HG03354 (cell line): ENCODE measurements around the gene HBE1.

Experiments used
- ATAC-seq: cut with Tn5 transposase; IDR thresholded peaks from one replicate; pipeline ENCODE4 v1.9.1; 2021; ENCODE audit warnings: mild to moderate bottlenecking; ENCODE audit not compliant: unreplicated experiment, poor library complexity, severe bottlenecking

Gene HBE1

DNA sequence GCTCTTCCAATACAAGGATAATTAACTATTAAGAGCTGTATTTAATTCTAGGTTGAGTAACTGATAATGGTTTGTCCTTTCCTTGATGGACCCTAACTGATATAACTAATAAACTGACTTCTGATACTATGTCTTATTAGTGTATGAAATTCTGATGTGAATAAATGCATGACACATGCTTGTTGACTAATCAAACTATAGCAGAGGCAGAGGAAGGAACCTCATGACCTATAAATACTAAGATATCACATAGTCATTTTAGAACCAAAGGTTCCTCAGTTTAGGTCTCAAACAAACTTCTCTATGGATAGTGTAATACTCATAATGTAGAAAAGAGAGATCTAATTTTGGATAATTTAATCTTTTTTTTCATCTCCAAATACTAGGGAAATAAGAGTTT lies 30.7 kb downstream of the HBE1 start:
- ATAC-seq = no peak

DNA sequence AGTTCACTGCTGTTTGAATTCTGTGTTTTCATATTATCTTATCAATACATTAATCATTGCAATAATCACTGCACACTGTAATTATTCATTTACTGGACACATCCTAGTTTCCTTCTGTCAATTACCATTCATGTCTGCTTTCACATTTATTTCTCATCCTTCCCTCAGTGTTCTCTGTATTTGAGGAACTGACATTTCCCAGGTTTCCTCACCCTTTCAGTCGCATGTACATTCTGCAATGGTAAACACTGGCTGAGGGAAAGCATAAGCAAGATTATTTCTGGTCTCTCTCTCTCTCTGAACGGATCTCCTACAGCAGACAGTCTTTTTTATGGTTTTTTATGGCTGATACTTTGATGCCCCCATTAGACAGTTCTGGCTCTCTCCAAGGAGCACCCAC lies 31.3 kb downstream of the HBE1 start:
- ATAC-seq = no peak

DNA sequence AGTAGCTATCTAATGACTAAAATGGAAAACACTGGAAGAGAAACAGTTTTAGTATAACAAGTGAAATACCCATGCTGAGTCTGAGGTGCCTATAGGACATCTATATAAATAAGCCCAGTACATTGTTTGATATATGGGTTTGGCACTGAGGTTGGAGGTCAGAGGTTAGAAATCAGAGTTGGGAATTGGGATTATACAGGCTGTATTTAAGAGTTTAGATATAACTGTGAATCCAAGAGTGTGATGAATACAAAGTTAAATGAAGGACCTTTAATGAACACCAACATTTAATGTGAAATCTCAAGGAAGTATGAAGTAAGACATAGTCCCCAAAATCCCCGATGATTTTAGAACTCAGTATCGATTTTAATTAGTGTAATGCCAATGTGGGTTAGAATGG lies 32.3 kb downstream of the HBE1 start:
- no peak for ATAC-seq

DNA sequence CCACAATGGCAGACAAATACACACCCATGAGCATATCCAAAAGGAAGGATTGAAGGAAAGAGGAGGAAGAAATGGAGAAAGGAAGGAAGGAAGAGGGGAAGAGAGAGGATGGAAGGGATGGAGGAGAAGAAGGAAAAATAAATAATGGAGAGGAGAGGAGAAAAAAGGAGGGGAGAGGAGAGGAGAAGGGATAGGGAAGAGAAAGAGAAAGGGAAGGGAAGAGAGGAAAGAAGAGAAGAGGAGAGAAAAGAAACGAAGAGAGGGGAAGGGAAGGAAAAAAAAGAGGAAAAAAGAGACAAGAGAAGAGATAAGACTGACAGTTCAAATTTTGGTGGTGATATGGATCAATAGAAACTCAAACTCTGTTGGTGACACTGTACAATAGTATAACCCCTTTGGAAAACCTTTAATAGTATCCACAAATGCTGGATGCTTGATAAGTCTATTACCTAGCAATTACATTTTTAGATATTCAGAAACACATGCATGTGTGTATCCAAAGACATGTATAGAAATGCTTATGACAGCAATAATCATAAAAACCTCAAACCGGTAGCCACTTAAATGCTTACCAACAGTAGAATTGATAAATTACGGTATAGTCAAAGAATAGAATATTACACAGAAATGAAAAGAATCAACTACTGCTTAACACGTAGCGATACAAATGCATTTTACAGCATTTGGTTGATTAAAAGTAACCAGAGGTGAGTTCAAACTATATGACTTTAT lies 34.2 kb downstream of the HBE1 start:
- no peak for ATAC-seq

GRCh38 chr11:5234381-5234834 lies 35.3 kb downstream of the HBE1 start, which contains the start of gene HBD:
Gene HBD, minus strand, starts transcription at chr11:5234483. Its CDS starts 50 bp downstream, at chr11:5234433.
- peak; percentile 85 for ATAC-seq

DNA sequence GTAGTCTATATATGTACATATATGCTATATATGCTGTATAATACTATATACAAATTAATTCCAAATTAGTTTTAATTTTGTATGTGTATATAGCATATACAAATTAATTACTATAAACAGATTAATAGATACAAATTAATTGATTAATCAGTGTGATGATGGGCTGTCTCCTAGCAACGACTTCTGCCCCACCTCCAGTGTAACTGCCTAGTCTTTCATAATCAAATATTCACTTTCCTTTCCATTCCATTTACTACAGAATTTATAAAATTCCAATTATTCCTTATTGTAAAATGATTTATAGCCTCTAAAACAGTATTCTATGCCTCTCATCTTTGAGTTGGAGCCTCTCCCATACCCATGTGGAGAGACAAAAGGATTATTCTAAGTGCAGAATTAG lies 36.4 kb downstream of the HBE1 start:
- ATAC-seq = no peak

GRCh38 chr11:5232821-5233220 lies 36.9 kb downstream of the HBE1 start:
- ATAC-seq = no peak

DNA sequence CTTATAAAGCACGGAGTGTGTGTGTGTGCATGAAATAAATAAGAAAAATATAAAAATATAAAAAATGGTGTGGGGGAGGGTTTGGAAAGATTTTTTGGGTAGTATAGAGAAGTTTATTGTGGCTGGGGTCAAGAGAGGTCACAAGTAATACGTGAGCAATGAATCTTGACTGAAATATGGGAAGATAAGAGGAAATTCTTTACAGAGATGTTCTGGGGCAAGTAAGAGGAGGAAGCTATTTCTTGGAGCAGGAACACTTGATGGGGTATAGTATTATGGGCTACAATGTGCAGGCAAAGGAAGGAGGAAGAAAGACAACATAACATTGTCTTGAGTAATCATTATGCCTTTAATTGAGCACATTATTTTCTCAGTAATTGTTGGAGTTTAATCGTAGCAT lies 37.6 kb downstream of the HBE1 start:
- no peak for ATAC-seq

- no peak for ATAC-seq
Observed at GRCh38 chr11:5231111-5231510, 38.6 kb downstream of the HBE1 start.

- no peak for ATAC-seq
Observed at GRCh38 chr11:5230266-5230665, 39.5 kb downstream of the HBE1 start.

GRCh38 chr11:5229796-5230195 lies 39.9 kb downstream of the HBE1 start:
- no peak for ATAC-seq

DNA sequence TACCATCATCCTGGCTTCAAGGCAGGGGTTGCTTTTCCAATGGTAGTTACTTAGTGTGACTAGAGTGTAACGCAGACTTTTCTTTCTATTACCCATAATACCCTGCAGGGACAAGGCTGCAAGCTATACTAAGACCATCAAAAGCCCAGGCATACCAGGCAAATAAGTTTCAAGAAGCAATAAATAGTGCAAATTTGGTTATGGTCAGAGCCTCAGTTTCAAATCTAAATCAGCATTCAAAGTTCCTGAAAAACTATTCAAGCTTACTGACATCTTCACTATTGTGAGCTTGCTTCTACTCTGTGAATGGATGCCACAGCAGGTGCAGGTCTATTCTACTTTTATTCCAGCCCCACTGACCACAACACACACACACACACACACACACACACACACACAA lies 40.4 kb downstream of the HBE1 start:
- no peak for ATAC-seq

GRCh38 chr11:5228124-5228523 lies 41.6 kb downstream of the HBE1 start:
- ATAC-seq = no peak

GRCh38 chr11:5227681-5228080 lies 42.1 kb downstream of the HBE1 start:
- ATAC-seq = no peak

GRCh38 chr11:5226732-5227310 lies 42.9 kb downstream of the HBE1 start, which contains the start of gene HBB:
Gene HBB, minus strand, starts transcription at chr11:5227071. Its CDS starts 50 bp downstream, at chr11:5227021.
- no peak for ATAC-seq

- no peak for ATAC-seq
Observed at GRCh38 chr11:5225480-5225871, 44.3 kb downstream of the HBE1 start.

DNA sequence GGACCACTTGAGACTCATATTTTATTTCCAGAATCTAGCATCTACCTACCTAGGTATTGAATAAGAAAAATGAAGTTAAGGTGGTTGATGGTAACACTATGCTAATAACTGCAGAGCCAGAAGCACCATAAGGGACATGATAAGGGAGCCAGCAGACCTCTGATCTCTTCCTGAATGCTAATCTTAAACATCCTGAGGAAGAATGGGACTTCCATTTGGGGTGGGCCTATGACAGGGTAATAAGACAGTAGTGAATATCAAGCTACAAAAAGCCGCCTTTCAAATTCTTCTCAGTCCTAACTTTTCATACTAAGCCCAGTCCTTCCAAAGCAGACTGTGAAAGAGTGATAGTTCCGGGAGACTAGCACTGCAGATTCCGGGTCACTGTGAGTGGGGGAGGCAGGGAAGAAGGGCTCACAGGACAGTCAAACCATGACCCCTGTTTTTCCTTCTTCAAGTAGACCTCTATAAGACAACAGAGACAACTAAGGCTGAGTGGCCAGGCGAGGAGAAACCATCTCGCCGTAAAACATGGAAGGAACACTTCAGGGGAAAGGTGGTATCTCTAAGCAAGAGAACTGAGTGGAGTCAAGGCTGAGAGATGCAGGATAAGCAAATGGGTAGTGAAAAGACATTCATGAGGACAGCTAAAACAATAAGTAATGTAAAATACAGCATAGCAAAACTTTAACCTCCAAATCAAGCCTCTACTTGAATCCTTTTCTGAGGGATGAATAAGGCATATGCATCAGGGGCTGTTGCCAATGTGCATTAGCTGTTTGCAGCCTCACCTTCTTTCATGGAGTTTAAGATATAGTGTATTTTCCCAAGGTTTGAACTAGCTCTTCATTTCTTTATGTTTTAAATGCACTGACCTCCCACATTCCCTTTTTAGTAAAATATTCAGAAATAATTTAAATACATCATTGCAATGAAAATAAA lies 44.9 kb downstream of the HBE1 start:
- ATAC-seq = no peak

GRCh38 chr11:5223686-5224085 lies 46.1 kb downstream of the HBE1 start:
- no peak for ATAC-seq

DNA sequence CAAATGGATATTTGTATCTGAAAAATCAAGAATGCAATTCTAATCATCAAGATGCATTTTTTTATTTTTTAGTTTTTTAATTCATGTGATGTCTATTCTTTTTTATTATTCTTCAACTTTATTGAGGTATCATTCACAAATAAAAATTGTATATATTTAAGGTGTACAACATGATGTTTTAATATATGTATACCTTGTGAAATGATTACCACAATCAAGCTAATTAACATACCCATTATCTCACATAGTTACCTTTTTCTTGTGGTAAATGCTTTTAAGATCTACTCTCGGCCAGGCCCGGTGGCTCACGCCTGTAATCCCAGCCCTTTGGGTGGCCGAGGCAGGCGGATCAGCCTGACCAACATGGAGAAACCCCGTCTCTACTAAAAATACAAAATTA lies 46.6 kb downstream of the HBE1 start:
- no peak for ATAC-seq
